Measurements from ENCODE around the gene PGP.

The PGP gene

DNA sequence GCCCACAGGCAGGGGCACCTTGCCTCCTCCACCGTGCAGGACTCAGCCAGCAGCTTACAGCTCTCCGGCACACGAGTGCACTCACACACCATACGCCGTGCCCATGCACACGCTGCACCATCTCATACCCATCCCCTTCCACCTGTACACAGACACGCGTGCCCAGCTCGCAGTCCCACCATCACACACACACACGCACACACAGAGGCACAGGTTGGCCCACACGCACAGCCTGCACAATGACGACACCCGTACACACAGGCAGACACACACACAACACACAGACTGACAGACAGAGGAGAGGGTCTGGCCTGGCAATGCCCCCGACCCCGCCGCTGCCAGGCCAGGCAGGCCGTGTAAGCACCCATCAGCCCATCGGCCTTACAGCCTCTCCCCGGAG, 30.3 kb downstream of the PGP start:
- H3K9ac ChIP-seq (ENCODE audit: low read length), result no peak overlapping the region
- H3K9me3 ChIP-seq (ENCODE audit: control insufficient read depth, low read depth, low read length), result no peaks in the 10 kb centered on the region
- H3K27me3 ChIP-seq (ENCODE audit: control insufficient read depth, insufficient read depth, low read length), result no peaks in the 10 kb centered on the region

DNA sequence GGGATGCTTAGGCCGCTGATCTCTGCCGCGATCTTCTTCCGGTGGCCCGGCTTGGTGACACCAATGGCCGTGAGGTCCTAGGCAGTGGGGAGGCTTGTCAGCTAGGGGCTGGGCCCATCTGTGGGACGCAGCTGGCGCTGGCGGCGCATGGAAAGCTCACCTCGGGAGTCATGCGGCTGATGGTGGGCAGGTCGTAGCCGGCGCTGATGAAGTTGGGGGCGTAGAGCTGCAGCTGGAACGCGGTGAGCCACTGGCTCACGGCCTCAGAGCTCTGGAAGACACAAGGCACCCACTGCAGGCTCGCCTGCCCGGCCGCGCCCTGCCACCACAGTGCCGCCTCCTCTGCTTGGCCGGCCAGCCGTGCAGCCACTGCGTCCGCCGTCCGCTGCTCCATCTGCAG, 31.0 kb downstream of the PGP start:
- H3K4me3 ChIP-seq (ENCODE audit: low read length), result no peak overlapping the region
- no peaks in the 10 kb centered on the region for H3K36me3 ChIP-seq (ENCODE audit: control insufficient read depth, low read depth, low read length)
- no peak overlapping the region for H3K27ac ChIP-seq (ENCODE audit: low read length)
- H3K4me1 ChIP-seq (ENCODE audit: control insufficient read depth, low read depth, low read length), result no peaks in the 10 kb centered on the region
- no peaks in the 10 kb centered on the region for H3K9me3 ChIP-seq (ENCODE audit: control insufficient read depth, low read depth, low read length)
- H3K9ac ChIP-seq (ENCODE audit: low read length), result no peak overlapping the region
- no peaks in the 10 kb centered on the region for H3K27me3 ChIP-seq (ENCODE audit: control insufficient read depth, insufficient read depth, low read length)

More for the DNA sequence above, 30.3 kb downstream of the PGP start:
- no peak overlapping the region for H3K27ac ChIP-seq (ENCODE audit: low read length)
- no peak overlapping the region for H3K4me3 ChIP-seq (ENCODE audit: low read length)
- no peaks in the 10 kb centered on the region for H3K36me3 ChIP-seq (ENCODE audit: control insufficient read depth, low read depth, low read length)
- H3K4me1 ChIP-seq (ENCODE audit: control insufficient read depth, low read depth, low read length), result no peaks in the 10 kb centered on the region

DNA sequence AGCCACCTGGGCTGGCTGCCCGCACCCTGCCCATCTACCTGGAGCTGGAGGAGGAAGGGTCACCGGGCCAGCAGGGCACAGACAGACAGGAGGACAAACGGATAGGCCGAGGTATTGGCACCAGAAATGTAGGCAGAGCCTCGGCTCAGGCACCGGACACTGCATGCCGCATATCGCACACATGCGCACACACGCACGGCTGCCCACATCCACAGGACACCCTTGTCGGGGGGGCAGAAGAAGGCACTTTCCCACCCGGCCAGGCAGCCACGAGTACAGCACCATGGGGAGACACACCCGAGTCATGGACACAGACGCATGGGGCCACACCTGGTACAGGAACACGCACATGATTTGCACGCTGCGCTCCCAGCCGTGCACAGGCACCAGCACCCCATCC, 32.7 kb downstream of the PGP start:
- Histone ChIP-seq H3K4me1 (ENCODE audit: control insufficient read depth, low read depth, low read length) (no peaks in the 10 kb centered on the region), H3K27me3 (ENCODE audit: control insufficient read depth, insufficient read depth, low read length) (no peaks in the 10 kb centered on the region), H3K4me3 (ENCODE audit: low read length) (no peak overlapping the region), H3K9ac (ENCODE audit: low read length) (no peak overlapping the region), H3K27ac (ENCODE audit: low read length) (no peak overlapping the region), H3K36me3 (ENCODE audit: control insufficient read depth, low read depth, low read length) (no peaks in the 10 kb centered on the region), H3K9me3 (ENCODE audit: control insufficient read depth, low read depth, low read length) (no peaks in the 10 kb centered on the region)

DNA sequence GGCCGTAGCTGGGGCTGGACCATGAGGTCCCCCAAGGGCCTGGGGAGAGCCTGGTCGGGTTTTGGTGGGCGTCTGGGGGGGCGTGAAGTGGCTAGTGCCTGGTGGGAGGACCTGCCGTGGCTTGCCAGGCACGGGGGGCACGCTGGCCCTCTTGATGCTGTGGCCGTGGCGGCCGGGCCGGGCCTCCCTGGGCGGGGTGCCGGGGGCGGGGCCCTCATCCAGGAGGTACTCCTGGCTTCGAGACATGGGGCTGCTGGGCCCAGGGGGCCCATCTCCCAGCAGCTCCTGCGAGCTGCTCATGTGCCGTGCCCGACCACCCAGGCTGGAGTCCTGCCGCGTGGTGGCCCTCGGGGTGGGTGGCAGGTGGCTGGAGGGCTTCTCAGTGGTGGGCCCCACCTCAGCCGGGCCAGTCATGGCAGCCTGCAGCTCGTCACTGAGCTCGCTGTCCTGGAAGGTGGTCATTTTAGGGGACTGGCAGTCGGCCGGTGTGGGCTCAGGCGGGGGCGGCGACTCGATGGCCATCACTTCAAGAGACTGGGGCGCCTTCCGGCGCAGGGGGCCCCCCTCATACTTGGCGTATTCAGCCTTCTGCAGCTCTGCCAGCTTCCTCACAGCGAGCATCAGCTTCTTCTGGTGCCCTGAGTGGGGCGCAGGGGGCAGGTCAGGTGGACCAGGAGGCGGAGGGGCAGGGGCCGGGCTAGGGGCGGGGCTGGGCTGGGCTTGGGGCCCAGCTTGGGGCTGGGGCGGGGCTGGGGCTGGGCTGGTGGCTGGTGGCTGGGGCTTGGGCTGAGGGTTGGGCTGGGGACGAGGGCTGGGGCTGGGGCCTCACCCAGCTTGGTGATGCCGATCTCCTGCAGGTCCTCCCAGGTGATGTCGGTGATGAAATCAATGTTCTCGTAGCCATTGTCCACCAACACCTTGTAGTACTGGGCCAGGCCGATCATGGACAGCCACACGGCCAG, 33.4 kb downstream of the PGP start:
- Histone ChIP-seq H3K36me3 (ENCODE audit: control insufficient read depth, low read depth, low read length) (peaks cover under 1% of the 10 kb centered on the region), H3K27ac (ENCODE audit: low read length) (no peak overlapping the region), H3K4me3 (ENCODE audit: low read length) (no peak overlapping the region), H3K9me3 (ENCODE audit: control insufficient read depth, low read depth, low read length) (no peaks in the 10 kb centered on the region), H3K4me1 (ENCODE audit: control insufficient read depth, low read depth, low read length) (no peaks in the 10 kb centered on the region), H3K27me3 (ENCODE audit: control insufficient read depth, insufficient read depth, low read length) (no peaks in the 10 kb centered on the region), H3K9ac (ENCODE audit: low read length) (no peak overlapping the region)

DNA sequence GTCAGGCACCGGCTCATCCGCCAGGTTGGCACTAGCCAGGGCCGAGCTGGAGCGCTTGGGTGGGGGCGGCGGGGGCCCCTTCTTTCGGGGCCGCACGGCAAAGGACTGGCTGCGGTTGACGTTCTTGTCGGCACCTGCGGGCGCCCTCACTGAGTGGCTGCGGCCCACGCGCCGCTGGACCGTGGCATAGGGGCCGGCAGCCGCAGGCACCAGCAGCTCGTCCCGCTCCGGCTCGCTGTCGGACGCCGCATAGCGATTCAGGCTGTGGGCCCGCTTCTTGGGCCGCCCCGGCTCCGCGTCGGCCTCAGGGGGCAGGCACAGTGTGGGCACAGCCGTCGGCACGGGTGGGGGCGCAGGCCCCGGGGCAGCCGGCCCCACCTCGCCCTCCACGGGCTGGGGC, 34.2 kb downstream of the PGP start:
- Histone ChIP-seq H3K4me1 (ENCODE audit: control insufficient read depth, low read depth, low read length) (no peaks in the 10 kb centered on the region), H3K9me3 (ENCODE audit: control insufficient read depth, low read depth, low read length) (no peaks in the 10 kb centered on the region), H3K27me3 (ENCODE audit: control insufficient read depth, insufficient read depth, low read length) (no peaks in the 10 kb centered on the region), H3K27ac (ENCODE audit: low read length) (no peak overlapping the region), H3K36me3 (ENCODE audit: control insufficient read depth, low read depth, low read length) (peaks cover 8% of the 10 kb centered on the region), H3K9ac (ENCODE audit: low read length) (no peak overlapping the region), H3K4me3 (ENCODE audit: low read length) (no peak overlapping the region)

DNA sequence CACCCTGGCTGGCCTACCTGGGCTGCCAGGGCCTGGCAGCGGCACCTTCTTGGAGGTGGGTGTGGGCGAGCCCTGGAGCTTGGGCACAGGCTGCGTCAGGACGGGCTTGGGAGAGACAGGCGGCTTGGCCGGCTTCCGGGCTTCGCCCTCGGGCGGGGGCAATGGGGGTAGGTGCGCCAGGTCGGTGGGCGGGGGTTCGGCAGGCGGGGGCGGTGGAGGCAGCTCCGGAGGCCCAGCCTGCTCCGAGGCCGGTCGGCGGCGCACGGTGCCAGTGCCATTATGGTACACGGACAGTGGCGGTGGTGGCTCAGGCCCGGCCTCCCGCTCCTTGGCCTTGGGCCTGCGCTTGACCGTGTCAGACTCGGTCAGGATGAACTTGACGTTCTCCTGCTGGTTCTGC, 35.1 kb downstream of the PGP start:
- Histone ChIP-seq H3K4me1 (ENCODE audit: control insufficient read depth, low read depth, low read length) (no peaks in the 10 kb centered on the region), H3K27me3 (ENCODE audit: control insufficient read depth, insufficient read depth, low read length) (no peaks in the 10 kb centered on the region), H3K9me3 (ENCODE audit: control insufficient read depth, low read depth, low read length) (no peaks in the 10 kb centered on the region), H3K36me3 (ENCODE audit: control insufficient read depth, low read depth, low read length) (peaks cover 15% of the 10 kb centered on the region), H3K27ac (ENCODE audit: low read length) (no peak overlapping the region), H3K4me3 (ENCODE audit: low read length) (no peak overlapping the region), H3K9ac (ENCODE audit: low read length) (no peak overlapping the region)

DNA sequence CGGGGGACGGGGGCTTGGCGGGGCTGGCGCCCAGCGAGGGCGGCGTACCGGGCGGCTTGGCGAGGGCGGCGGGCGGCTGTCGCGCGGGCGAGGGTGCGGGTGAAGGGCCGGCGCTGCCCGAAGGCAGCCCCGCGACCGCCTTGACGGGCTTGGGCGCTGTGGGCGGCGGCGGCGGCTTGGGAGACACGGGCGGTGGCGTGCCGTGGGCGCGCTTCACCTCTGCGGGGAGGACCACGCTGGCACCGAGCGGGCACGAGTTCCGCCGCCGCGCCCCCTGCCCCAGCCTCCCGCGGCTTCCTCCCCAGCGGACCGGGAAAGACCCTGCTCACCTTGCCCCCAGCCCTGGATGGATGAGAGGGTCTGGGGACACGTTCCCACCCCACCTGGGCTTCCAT, 35.5 kb downstream of the PGP start:
- Histone ChIP-seq H3K9ac (ENCODE audit: low read length) (no peak overlapping the region), H3K27ac (ENCODE audit: low read length) (no peak overlapping the region), H3K36me3 (ENCODE audit: control insufficient read depth, low read depth, low read length) (peaks cover 20% of the 10 kb centered on the region), H3K4me1 (ENCODE audit: control insufficient read depth, low read depth, low read length) (no peaks in the 10 kb centered on the region), H3K4me3 (ENCODE audit: low read length) (no peak overlapping the region), H3K27me3 (ENCODE audit: control insufficient read depth, insufficient read depth, low read length) (no peaks in the 10 kb centered on the region), H3K9me3 (ENCODE audit: control insufficient read depth, low read depth, low read length) (no peaks in the 10 kb centered on the region)

DNA sequence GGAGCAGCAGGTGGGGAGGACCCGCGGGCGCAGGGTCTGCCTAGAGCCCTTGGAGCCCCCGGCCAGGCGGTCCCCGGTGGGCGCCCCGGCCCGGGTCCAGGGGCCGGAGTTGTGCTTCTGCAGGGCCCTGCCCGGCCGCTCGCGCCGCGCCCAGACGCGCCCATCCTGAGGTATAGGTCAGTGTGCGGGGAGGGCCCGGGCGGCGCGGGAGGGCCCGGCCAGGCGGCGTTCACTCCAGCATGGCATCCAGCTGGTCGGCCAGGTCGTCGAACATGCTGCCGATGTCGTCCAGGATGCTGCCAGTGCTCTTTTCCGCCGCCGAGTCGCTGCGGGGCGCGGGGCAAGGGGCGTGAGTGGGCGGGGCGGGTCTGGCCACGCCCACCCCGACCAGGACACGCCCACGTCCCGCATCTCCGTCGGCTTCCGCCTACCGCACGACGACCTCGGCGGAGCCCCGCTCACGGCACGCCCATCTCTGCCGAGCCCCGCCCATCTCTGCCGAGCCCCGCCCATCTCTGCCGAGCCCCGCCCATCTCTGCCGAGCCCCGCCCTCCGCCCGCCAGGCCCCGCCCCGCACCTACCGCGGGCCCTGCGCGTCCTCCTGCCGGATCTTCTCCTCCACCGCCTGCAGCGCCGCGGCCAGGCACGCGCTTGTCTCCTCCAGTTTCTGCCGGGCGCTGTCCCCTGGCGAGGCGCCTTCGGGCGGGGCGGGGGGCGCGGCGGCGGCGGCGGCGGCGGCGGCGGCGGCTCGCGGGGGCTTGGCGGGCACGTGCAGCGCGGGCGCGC, 36.1 kb downstream of the PGP start:
- no peaks in the 10 kb centered on the region for H3K4me1 ChIP-seq (ENCODE audit: control insufficient read depth, low read depth, low read length)

DNA sequence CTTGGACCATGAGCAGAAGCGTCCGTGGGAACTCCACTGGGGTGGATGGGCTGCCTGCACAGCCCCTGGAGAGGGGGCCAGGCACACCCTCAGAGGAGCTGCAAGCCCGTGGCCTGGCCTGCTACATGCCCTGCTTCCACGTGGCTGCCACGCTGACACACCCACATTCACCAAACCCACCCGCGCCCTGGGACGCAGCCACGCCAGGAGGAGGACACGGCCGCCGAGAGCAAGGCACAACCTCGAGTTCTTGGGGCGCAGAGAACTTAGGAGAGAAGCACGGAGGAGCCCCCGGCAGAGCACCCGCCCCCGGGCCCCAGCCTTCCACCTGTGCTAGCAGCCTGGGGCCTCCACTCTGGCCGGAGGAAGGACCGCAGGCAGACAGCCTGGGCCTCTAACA, 37.1 kb downstream of the PGP start:
- H3K4me3 ChIP-seq (ENCODE audit: low read length), result no peak overlapping the region
- H3K27me3 ChIP-seq (ENCODE audit: control insufficient read depth, insufficient read depth, low read length), result no peaks in the 10 kb centered on the region
- H3K9me3 ChIP-seq (ENCODE audit: control insufficient read depth, low read depth, low read length), result no peaks in the 10 kb centered on the region
- H3K9ac ChIP-seq (ENCODE audit: low read length), result no peak overlapping the region
- peaks cover 31% of the 10 kb centered on the region for H3K36me3 ChIP-seq (ENCODE audit: control insufficient read depth, low read depth, low read length)
- no peak overlapping the region for H3K27ac ChIP-seq (ENCODE audit: low read length)
- H3K4me1 ChIP-seq (ENCODE audit: control insufficient read depth, low read depth, low read length), result no peaks in the 10 kb centered on the region

More for the DNA sequence above, 36.1 kb downstream of the PGP start:
- Histone ChIP-seq H3K27me3 (ENCODE audit: control insufficient read depth, insufficient read depth, low read length) (no peaks in the 10 kb centered on the region), H3K9me3 (ENCODE audit: control insufficient read depth, low read depth, low read length) (no peaks in the 10 kb centered on the region), H3K36me3 (ENCODE audit: control insufficient read depth, low read depth, low read length) (peaks cover 23% of the 10 kb centered on the region), H3K9ac (ENCODE audit: low read length) (no peak overlapping the region), H3K4me3 (ENCODE audit: low read length) (no peak overlapping the region), H3K27ac (ENCODE audit: low read length) (no peak overlapping the region)

DNA sequence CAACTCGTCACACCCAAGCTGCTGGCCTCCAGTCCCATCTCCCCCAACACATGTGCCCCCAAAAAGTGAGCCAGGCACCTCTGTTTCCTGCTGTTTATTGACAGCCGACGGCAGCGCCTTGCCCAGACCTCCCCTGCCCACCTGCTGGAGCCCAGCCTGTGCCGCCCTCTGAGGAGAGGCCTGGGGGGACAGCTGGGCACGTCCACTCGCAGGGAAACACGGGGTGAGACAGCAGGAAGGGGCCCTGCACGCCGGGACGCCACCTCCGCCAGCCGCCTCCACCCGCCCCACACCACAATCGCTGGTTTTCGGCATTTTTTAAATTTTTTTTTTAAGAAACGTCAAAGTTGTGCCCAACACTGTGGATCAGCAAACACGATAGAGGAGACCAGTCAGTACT, 37.5 kb downstream of the PGP start:
- Histone ChIP-seq H3K4me1 (ENCODE audit: control insufficient read depth, low read depth, low read length) (no peaks in the 10 kb centered on the region), H3K36me3 (ENCODE audit: control insufficient read depth, low read depth, low read length) (peaks cover 31% of the 10 kb centered on the region), H3K9ac (ENCODE audit: low read length) (no peak overlapping the region), H3K27ac (ENCODE audit: low read length) (no peak overlapping the region), H3K4me3 (ENCODE audit: low read length) (no peak overlapping the region), H3K9me3 (ENCODE audit: control insufficient read depth, low read depth, low read length) (no peaks in the 10 kb centered on the region), H3K27me3 (ENCODE audit: control insufficient read depth, insufficient read depth, low read length) (no peaks in the 10 kb centered on the region)

DNA sequence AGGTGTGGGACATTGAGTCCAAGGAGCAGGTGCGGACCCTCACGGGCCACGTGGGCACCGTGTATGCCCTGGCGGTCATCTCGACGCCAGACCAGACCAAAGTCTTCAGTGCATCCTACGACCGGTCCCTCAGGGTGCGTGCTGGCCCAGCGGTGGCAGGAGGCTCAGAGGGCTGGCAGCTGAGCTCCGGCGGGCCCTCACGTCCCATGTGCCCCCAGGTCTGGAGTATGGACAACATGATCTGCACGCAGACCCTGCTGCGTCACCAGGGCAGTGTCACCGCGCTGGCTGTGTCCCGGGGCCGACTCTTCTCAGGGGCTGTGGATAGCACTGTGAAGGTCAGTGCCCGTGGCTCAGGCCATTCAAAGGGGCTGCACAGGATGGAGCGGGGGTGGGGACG, 38.6 kb downstream of the PGP start:
- no peaks in the 10 kb centered on the region for H3K27me3 ChIP-seq (ENCODE audit: control insufficient read depth, insufficient read depth, low read length)
- no peaks in the 10 kb centered on the region for H3K4me1 ChIP-seq (ENCODE audit: control insufficient read depth, low read depth, low read length)
- H3K4me3 ChIP-seq (ENCODE audit: low read length), result no peak overlapping the region
- no peak overlapping the region for H3K9ac ChIP-seq (ENCODE audit: low read length)
- H3K36me3 ChIP-seq (ENCODE audit: control insufficient read depth, low read depth, low read length), result peaks cover 35% of the 10 kb centered on the region
- no peaks in the 10 kb centered on the region for H3K9me3 ChIP-seq (ENCODE audit: control insufficient read depth, low read depth, low read length)
- no peak overlapping the region for H3K27ac ChIP-seq (ENCODE audit: low read length)
